K562 (cell line): Measurements from ENCODE around the gene ZNF775. TPM values are rescaled to one million over a fixed set of nuclear protein-coding genes. Genes with fewer than 3 reads are reported as not detected.
A peak's percentile ranks its signal among the peaks of the same experiment; 100 is the strongest.

ENCODE experiments used
- CHD7 ChIP-seq: fragments of 200-600 bp; sonication (generic); IDR thresholded peaks from one replicate; pipeline ENCODE4 v1.6.1; 2012; ENCODE audit warnings: mild to moderate bottlenecking, low read depth, low read length, inconsistent platforms
- MGA ChIP-seq: fragments of 450-650 bp; IDR thresholded peaks from 2 replicates; pipeline ENCODE4 v1.6.1; 2016; ENCODE audit warnings: mild to moderate bottlenecking, moderate library complexity
- polyA plus RNA-seq, 8 experiments: library from polyadenylated mRNA; depleted of rRNA in 4 of 8; stranded (reverse) in 5 of 8; unstranded in 3 of 8; fragments of >200 nt; fragmentation: Nextera tagmentation in 2 of 8; fragmentation: Illumina TruSeq in 1 of 8; extraction: Ambion mirVana in 2 of 8; extraction: Trizol in 1 of 8; gene quantifications; 2 replicates each; pipeline versions ENCODE4 v1.2.1 to v1.2.3, GENCODE V29; 2011 to 2014; ENCODE audit warnings: inconsistent platforms in 1 of 8, missing spikeins in 1 of 8
- total RNA-seq, 7 experiments: library from RNA; depleted of rRNA in 6 of 7; stranded (reverse); fragments of >200 nt in 6 of 7; fragmentation: Illumina TruSeq in 2 of 7; extraction: Trizol in 2 of 7; gene quantifications; 2 replicates each; pipeline versions ENCODE4 v1.2.1 to v1.2.3, GENCODE V29; 2011 to 2021; ENCODE audit warnings: low replicate concordance in 1 of 7

The ZNF775 gene
- total and polyA plus RNA-seq, 9 of the 15 experiments (the other 6 are each of a cell fraction or from before 2014, with no cell fraction given), result 0.04 to 18.7 (median 4.9) TPM

- no peak for TF ChIP-seq CHD7
- peak; percentile 99 for TF ChIP-seq MGA
Measured at GRCh38 chr7:150368096-150368883, 10.8 kb upstream of the ZNF775 start, which contains the start of gene REPIN1 (continued).
